Testis (tissue), 3 donors: Measurements from ENCODE around the gene DSC3. TPM values are rescaled to one million over a fixed set of nuclear protein-coding genes. Genes with fewer than 3 reads are reported as not detected.

Experiments used
- DNase-seq: peaks from one replicate; pipeline ENCODE4 v3.0.0-alpha.2; 2019
- H3K27ac ChIP-seq, 2 donors: fragments of 200-600 bp; sonication (generic); one replicate each; pipeline ENCODE4 v1.5.1; 2019
- H3K27me3 ChIP-seq: fragments of 200-600 bp; sonication (generic); one replicate; pipeline ENCODE4 v1.5.1; 2019
- H3K36me3 ChIP-seq: fragments of 200-600 bp; sonication (generic); one replicate; pipeline ENCODE4 v1.5.1; 2017; ENCODE audit warnings: low read depth; ENCODE audit errors: missing control alignments
- H3K4me1 ChIP-seq: fragments of 200-600 bp; sonication (generic); one replicate; pipeline ENCODE4 v1.5.1; 2019
- H3K4me3 ChIP-seq, 2 donors: fragments of 200-600 bp; sonication (generic); one replicate each; pipeline ENCODE4 v1.5.1; 2017 to 2019
- H3K9me3 ChIP-seq: fragments of 200-600 bp; sonication (generic); one replicate; pipeline ENCODE4 v1.5.1; 2017
- POLR2A ChIP-seq: fragments of 450-650 bp; IDR thresholded peaks from one replicate; pipeline ENCODE4 v1.6.1; 2017; ENCODE audit warnings: antibody characterized with exemption, mild to moderate bottlenecking, moderate library complexity
- WGBS, 2 donors: methylation state at CpG; one replicate each; pipeline ENCODE4 v1.1.5; 2018; 5-methylcytosine and 5-hydroxymethylcytosine counted together
- intact Hi-C: fragments of 100-400 bp; cut with DNase I; formaldehyde crosslinking; loops from one replicate; pipeline ENCODE4 v1.15.1; 2023; ENCODE audit warnings: low total_unique reads
- polyA plus RNA-seq: library from polyadenylated mRNA; stranded (reverse); fragments of 350-450 nt; fragmentation: Illumina TruSeq; extraction: RNeasy Lipid Tissue Mini Kit (QIAGEN cat#74804); gene quantifications from one replicate; pipeline ENCODE4 v1.2.3, GENCODE V29; 2014; ENCODE audit warnings: low read depth, low replicate concordance; ENCODE audit not compliant: insufficient read depth
- total RNA-seq, 2 donors: library from RNA; depleted of rRNA; stranded (reverse); fragments of >200 nt; gene quantifications; one replicate each; pipeline ENCODE4 v1.2.3, GENCODE V29; 2016
- TF ChIP-seq, protein P1 (sequence below), 3 experiments: fragments of 450-650 bp in 2 of 3; fragments of 200-600 bp in 1 of 3; sonication (generic) in 1 of 3; IDR thresholded peaks; one replicate each; pipeline ENCODE4 v1.5.1; 2016 to 2019; ENCODE audit warnings: antibody characterized with exemption in 3 of 3, mild to moderate bottlenecking in 2 of 3, moderate library complexity in 1 of 3

The DSC3 gene
- total and polyA plus RNA-seq, 3 donors from 2014 or later, result 0.19 to 2.0 (median 0.24) TPM

DNA sequence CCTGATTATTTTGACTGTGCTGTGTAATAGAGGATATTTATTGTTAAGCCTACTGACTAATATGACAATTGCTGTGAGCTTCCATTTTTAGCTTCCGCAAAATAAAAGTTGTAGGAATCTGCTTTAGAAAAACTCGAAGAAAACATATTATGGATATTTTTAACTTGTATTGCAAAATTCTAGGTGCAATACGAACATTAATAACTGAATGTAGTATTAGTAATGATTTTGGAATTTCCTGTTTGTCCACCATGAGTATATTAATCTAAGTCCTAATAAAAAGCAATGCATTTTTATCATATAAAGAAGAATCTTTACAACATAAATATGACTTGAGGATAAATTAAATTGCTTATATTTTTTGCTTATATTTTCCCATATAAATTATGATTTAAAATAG lies 2.4 kb upstream of the DSC3 start:
- H3K27ac ChIP-seq, result no peak overlapping the region
- TF ChIP-seq, protein P1, sequence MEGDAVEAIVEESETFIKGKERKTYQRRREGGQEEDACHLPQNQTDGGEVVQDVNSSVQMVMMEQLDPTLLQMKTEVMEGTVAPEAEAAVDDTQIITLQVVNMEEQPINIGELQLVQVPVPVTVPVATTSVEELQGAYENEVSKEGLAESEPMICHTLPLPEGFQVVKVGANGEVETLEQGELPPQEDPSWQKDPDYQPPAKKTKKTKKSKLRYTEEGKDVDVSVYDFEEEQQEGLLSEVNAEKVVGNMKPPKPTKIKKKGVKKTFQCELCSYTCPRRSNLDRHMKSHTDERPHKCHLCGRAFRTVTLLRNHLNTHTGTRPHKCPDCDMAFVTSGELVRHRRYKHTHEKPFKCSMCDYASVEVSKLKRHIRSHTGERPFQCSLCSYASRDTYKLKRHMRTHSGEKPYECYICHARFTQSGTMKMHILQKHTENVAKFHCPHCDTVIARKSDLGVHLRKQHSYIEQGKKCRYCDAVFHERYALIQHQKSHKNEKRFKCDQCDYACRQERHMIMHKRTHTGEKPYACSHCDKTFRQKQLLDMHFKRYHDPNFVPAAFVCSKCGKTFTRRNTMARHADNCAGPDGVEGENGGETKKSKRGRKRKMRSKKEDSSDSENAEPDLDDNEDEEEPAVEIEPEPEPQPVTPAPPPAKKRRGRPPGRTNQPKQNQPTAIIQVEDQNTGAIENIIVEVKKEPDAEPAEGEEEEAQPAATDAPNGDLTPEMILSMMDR (IDR thresholded peaks at IDR 0.05), result no peak
- no peak for TF ChIP-seq POLR2A
- 80 to 85% methylated on average over 3 of the region's 3 CpGs for WGBS, 2 donors
- no peak for DNase-seq
- no peaks in the 10 kb centered on the region for H3K9me3 ChIP-seq
- H3K27me3 ChIP-seq, result no peaks in the 10 kb centered on the region
- H3K36me3 ChIP-seq, result no peaks in the 10 kb centered on the region
- H3K4me1 ChIP-seq, result no peaks in the 10 kb centered on the region
- intact Hi-C loops, result no loop called here
- no peak overlapping the region for H3K4me3 ChIP-seq

GRCh38 chr18:31043709-31044108 lies 1.2 kb upstream of the DSC3 start:
- DNase-seq, result no peak
- TF ChIP-seq, protein P1 (IDR thresholded peaks at IDR 0.05), result no peak
- intact Hi-C loops, result no loop called here
- Histone ChIP-seq H3K27ac (no peak overlapping the region), H3K36me3 (no peaks in the 10 kb centered on the region), H3K4me3 (no peak overlapping the region), H3K4me1 (no peaks in the 10 kb centered on the region), H3K9me3 (no peaks in the 10 kb centered on the region), H3K27me3 (no peaks in the 10 kb centered on the region)
- 44 to 56% methylated on average over 7 of the region's 7 CpGs for WGBS, 2 donors

DNA sequence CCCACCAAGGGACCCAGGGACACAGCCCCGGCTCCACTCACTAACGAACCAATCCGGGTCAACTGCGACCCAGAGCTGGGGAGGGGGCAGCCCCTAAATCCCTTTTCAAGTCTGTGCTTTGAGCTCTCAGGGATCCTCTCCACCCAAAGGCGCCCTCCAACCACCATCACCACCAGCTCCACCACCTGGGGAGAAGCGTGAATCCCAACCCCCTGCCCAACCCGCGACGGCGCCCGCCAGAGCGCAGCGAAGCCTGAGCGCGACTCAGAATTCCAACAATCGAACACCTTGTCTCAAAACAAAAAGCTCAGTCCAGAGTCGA lies 497 bp downstream of the DSC3 start:
- no peak for DNase-seq
- TF ChIP-seq POLR2A, result no peak
- TF ChIP-seq, protein P1 (IDR thresholded peaks at IDR 0.05), result no peak
- Histone ChIP-seq H3K4me1 (no peaks in the 10 kb centered on the region), H3K4me3 (peak overlapping the region; percentile 12 to 36), H3K27ac (no peak overlapping the region), H3K36me3 (no peaks in the 10 kb centered on the region), H3K9me3 (no peaks in the 10 kb centered on the region), H3K27me3 (no peaks in the 10 kb centered on the region)
- intact Hi-C loops, result no loop called here
- WGBS, 2 donors, result 2 to 3% methylated on average over 8 to 17 of the region's 17 CpGs

DNA sequence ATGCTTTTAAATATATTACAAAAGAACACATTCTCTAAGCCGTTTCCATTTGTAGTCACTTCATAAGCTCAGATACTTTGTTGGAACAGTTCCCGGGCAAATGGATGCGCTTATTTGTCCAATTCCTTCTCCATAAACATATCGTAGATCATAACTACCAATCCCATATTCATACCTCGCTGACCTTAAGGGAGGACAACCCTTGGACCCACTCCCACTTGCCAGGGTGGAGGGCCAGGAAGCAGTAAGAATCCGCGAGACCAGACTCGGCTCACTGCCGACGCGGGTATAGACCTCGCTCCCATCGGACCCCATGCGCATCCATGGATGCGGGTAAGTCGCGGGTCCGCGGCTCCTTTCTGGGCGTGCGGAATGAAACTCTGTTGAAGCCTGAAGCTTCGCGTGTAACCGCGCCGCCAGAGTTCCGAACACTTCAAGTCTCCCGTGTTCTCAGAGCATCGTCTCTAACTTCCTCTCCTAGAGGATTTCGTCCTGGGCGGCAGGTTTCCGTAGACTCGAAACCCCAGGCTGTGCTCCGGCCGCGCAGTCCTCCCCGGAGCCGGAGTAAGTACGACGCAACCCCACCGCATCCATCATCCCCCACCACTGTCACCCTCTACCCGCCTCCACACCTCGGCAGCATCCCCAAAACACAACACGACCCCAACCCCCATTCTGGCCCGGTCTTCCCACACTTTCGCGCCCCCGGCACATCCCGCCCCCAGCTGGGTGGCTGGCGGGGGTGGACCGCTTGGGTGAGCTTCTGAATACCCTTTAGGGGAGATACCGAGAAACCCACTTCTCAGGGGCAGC lies 1.1 kb downstream of the DSC3 start:
- WGBS, 2 donors, result 2 to 3% methylated on average over 38 to 52 of the region's 52 CpGs
- no peaks in the 10 kb centered on the region for H3K27me3 ChIP-seq
- peak overlapping the region; percentile 12 to 36 for H3K4me3 ChIP-seq

More for the DNA sequence above, 1.1 kb downstream of the DSC3 start:
- H3K9me3 ChIP-seq, result no peaks in the 10 kb centered on the region
- no peak overlapping the region for H3K27ac ChIP-seq
- intact Hi-C loops, result no loop called here
- TF ChIP-seq, protein P1 (IDR thresholded peaks at IDR 0.05), result no peak
- TF ChIP-seq POLR2A, result no peak
- H3K36me3 ChIP-seq, result no peaks in the 10 kb centered on the region
- H3K4me1 ChIP-seq, result no peaks in the 10 kb centered on the region
- peak; percentile 20 for DNase-seq
